Neural progenitor cell (in vitro differentiated cells): ENCODE results near the gene FRY. TPM values are rescaled to one million over a fixed set of nuclear protein-coding genes. Genes with fewer than 3 reads are reported as not detected.

Experiments
- DNase-seq: peaks from one replicate; pipeline ENCODE4 v3.0.0-alpha.2; 2016; ENCODE audit warnings: low spot score
- H2AFZ ChIP-seq: fragments of 200-600 bp; sonication (generic); replicated peaks from 2 replicates; pipeline ENCODE4 v1.6.1; 2016; ENCODE audit warnings: antibody characterized with exemption
- H3F3A ChIP-seq: fragments of 200-600 bp; sonication (generic); 2 replicates; pipeline ENCODE4 v1.6.1; 2016; ENCODE audit warnings: antibody characterized with exemption, low read depth
- H3K27ac ChIP-seq: fragments of 200-600 bp; sonication (generic); 2 replicates; pipeline ENCODE4 v1.5.1; 2016; ENCODE audit warnings: mild to moderate bottlenecking
- H3K27me3 ChIP-seq: fragments of 200-600 bp; sonication (generic); 2 replicates; pipeline ENCODE4 v1.6.1; 2016; ENCODE audit warnings: mild to moderate bottlenecking, moderate library complexity
- H3K36me3 ChIP-seq: fragments of 200-600 bp; sonication (generic); 2 replicates; pipeline ENCODE4 v1.5.1; 2016
- H3K4me1 ChIP-seq: fragments of 200-600 bp; sonication (generic); 2 replicates; pipeline ENCODE4 v1.6.1; 2016; ENCODE audit warnings: mixed run types
- H3K4me2 ChIP-seq: fragments of 200-600 bp; sonication (generic); 2 replicates; pipeline ENCODE4 v1.6.1; 2016
- H3K4me3 ChIP-seq: fragments of 200-600 bp; sonication (generic); 2 replicates; pipeline ENCODE4 v1.5.1; 2016
- H3K79me2 ChIP-seq: fragments of 200-600 bp; sonication (generic); 2 replicates; pipeline ENCODE4 v1.6.1; 2016; ENCODE audit warnings: low read depth
- H3K9ac ChIP-seq: fragments of 200-600 bp; sonication (generic); 2 replicates; pipeline ENCODE4 v1.6.1; 2016
- H3K9me3 ChIP-seq: fragments of 200-600 bp; sonication (generic); 2 replicates; pipeline ENCODE4 v1.5.1; 2016; ENCODE audit warnings: low read depth
- H4K20me1 ChIP-seq: fragments of 200-600 bp; sonication (generic); 2 replicates; pipeline ENCODE4 v1.6.1; 2016; ENCODE audit warnings: low read depth
- H3K27ac Mint-ChIP-seq: 3 replicates; pipeline ENCODE4 v1.8.0; 2021; ENCODE audit warnings: mixed read lengths
- H3K27me3 Mint-ChIP-seq: 2 replicates; pipeline ENCODE4 v1.8.0; 2022; ENCODE audit warnings: low read depth, mild to moderate bottlenecking, inconsistent platforms, moderate library complexity, mixed read lengths; ENCODE audit not compliant: insufficient read depth
- H3K36me3 Mint-ChIP-seq: 3 replicates; pipeline ENCODE4 v1.8.0; 2021; ENCODE audit warnings: mixed read lengths
- H3K4me1 Mint-ChIP-seq: 3 replicates; pipeline ENCODE4 v1.8.0; 2021; ENCODE audit warnings: mixed read lengths
- H3K4me3 Mint-ChIP-seq: 3 replicates; pipeline ENCODE4 v1.8.0; 2021; ENCODE audit warnings: mild to moderate bottlenecking, moderate library complexity, mixed read lengths
- H3K9me3 Mint-ChIP-seq: 3 replicates; pipeline ENCODE4 v1.8.0; 2020; ENCODE audit warnings: mixed read lengths
- CTCF ChIP-seq: fragments of 200-600 bp; sonication (generic); IDR thresholded peaks from 2 replicates; pipeline ENCODE4 v1.5.1; 2017; ENCODE audit warnings: antibody characterized with exemption, mild to moderate bottlenecking
- EZH2 ChIP-seq: fragments of 200-600 bp; sonication (generic); IDR thresholded peaks from 2 replicates; pipeline ENCODE4 v1.6.1; 2017; ENCODE audit warnings: antibody characterized with exemption, mild to moderate bottlenecking, moderate library complexity
- EZH2phosphoT487 ChIP-seq: fragments of 200-600 bp; sonication (generic); IDR thresholded peaks from 2 replicates; pipeline ENCODE4 v1.6.1; 2017; ENCODE audit warnings: antibody characterized with exemption
- total RNA-seq: library from RNA; depleted of rRNA; stranded (reverse); fragments of >200 nt; gene quantifications from 2 replicates; pipeline ENCODE4 v1.2.3, GENCODE V29; 2015; ENCODE audit warnings: low replicate concordance

FRY gene
- total RNA-seq, 1 donor from 2014 or later: 12.6 TPM

- no peak overlapping the region for H3K4me2 ChIP-seq
- no peak overlapping the region for H3K4me3 ChIP-seq
- no peak overlapping the region for H3K9ac ChIP-seq
- H3K27ac Mint-ChIP-seq: no peak overlapping the region
- no peaks in the 10 kb centered on the region for H3K27me3 ChIP-seq
- DNase-seq: no peak
- H3K4me1 Mint-ChIP-seq: no peaks in the 10 kb centered on the region
- TF ChIP-seq EZH2: no peak
- TF ChIP-seq EZH2phosphoT487: no peak
- TF ChIP-seq CTCF: no peak
- no peaks in the 10 kb centered on the region for H3F3A ChIP-seq
- H3K9me3 Mint-ChIP-seq: no peaks in the 10 kb centered on the region
- no peak overlapping the region for H3K27ac ChIP-seq
- no peak overlapping the region for H2AFZ ChIP-seq
- H4K20me1 ChIP-seq: no peaks in the 10 kb centered on the region
- peaks cover 4% of the 10 kb centered on the region for H3K4me1 ChIP-seq
- no peaks in the 10 kb centered on the region for H3K27me3 Mint-ChIP-seq
- no peaks in the 10 kb centered on the region for H3K36me3 Mint-ChIP-seq
- no peaks in the 10 kb centered on the region for H3K79me2 ChIP-seq
- no peak overlapping the region for H3K4me3 Mint-ChIP-seq
- no peaks in the 10 kb centered on the region for H3K36me3 ChIP-seq
- no peaks in the 10 kb centered on the region for H3K9me3 ChIP-seq
These were observed 212.1 kb downstream of the FRY start for GRCh38 chr13:32243695-32244094.

GRCh38 chr13:32245555-32245954 is 214.0 kb downstream of the FRY start:
- H3K79me2 ChIP-seq: no peaks in the 10 kb centered on the region
- DNase-seq: no peak
- H3K36me3 Mint-ChIP-seq: no peaks in the 10 kb centered on the region
- H3K4me2 ChIP-seq: no peak overlapping the region
- TF ChIP-seq EZH2: no peak
- TF ChIP-seq CTCF: no peak
- TF ChIP-seq EZH2phosphoT487: no peak
- no peaks in the 10 kb centered on the region for H3K9me3 ChIP-seq
- H3F3A ChIP-seq: no peaks in the 10 kb centered on the region
- no peaks in the 10 kb centered on the region for H3K4me1 Mint-ChIP-seq
- no peak overlapping the region for H3K4me3 Mint-ChIP-seq
- H4K20me1 ChIP-seq: no peaks in the 10 kb centered on the region
- H2AFZ ChIP-seq: no peak overlapping the region
- no peak overlapping the region for H3K9ac ChIP-seq
- no peaks in the 10 kb centered on the region for H3K27me3 ChIP-seq
- no peaks in the 10 kb centered on the region for H3K27me3 Mint-ChIP-seq
- no peaks in the 10 kb centered on the region for H3K9me3 Mint-ChIP-seq
- H3K27ac ChIP-seq: no peak overlapping the region
- no peak overlapping the region for H3K4me3 ChIP-seq
- H3K4me1 ChIP-seq: peaks cover 4% of the 10 kb centered on the region
- H3K36me3 ChIP-seq: no peaks in the 10 kb centered on the region
- H3K27ac Mint-ChIP-seq: no peak overlapping the region

GRCh38 chr13:32246468-32246867 is 214.9 kb downstream of the FRY start:
- TF ChIP-seq EZH2phosphoT487 (no peak), CTCF (peak; percentile 80)
- H3K9me3 Mint-ChIP-seq: no peaks in the 10 kb centered on the region
- Histone ChIP-seq H3K4me2 (no peak overlapping the region), H3K79me2 (no peaks in the 10 kb centered on the region), H3F3A (no peaks in the 10 kb centered on the region), H3K27me3 (no peaks in the 10 kb centered on the region), H3K9ac (no peak overlapping the region), H3K9me3 (no peaks in the 10 kb centered on the region), H3K4me1 (peaks cover 4% of the 10 kb centered on the region), H3K27ac (no peak overlapping the region), H2AFZ (peak overlapping the region; percentile 91), H4K20me1 (no peaks in the 10 kb centered on the region), H3K36me3 (no peaks in the 10 kb centered on the region), H3K4me3 (no peak overlapping the region)
- H3K36me3 Mint-ChIP-seq: no peaks in the 10 kb centered on the region
- no peak overlapping the region for H3K27ac Mint-ChIP-seq
- no peaks in the 10 kb centered on the region for H3K27me3 Mint-ChIP-seq
- peak; percentile 83 for DNase-seq
- no peak overlapping the region for H3K4me3 Mint-ChIP-seq
- no peaks in the 10 kb centered on the region for H3K4me1 Mint-ChIP-seq

- Mint-ChIP-seq H3K27ac (no peak overlapping the region), H3K27me3 (no peaks in the 10 kb centered on the region), H3K4me3 (no peak overlapping the region), H3K4me1 (no peaks in the 10 kb centered on the region), H3K36me3 (no peaks in the 10 kb centered on the region), H3K9me3 (no peaks in the 10 kb centered on the region)
- Histone ChIP-seq H3K4me3 (no peak overlapping the region), H3K27ac (no peak overlapping the region), H3K36me3 (no peaks in the 10 kb centered on the region), H4K20me1 (no peaks in the 10 kb centered on the region), H3K4me2 (no peak overlapping the region), H3K9me3 (no peaks in the 10 kb centered on the region), H3K9ac (no peak overlapping the region), H2AFZ (no peak overlapping the region), H3K4me1 (peaks cover 4% of the 10 kb centered on the region), H3F3A (no peaks in the 10 kb centered on the region), H3K79me2 (no peaks in the 10 kb centered on the region), H3K27me3 (no peaks in the 10 kb centered on the region)
- no peak for TF ChIP-seq EZH2
- TF ChIP-seq CTCF: no peak
- TF ChIP-seq EZH2phosphoT487: no peak
- DNase-seq: no peak
These were observed 216.3 kb downstream of the FRY start for GRCh38 chr13:32247887-32248286.
